ENCODE measurements around the gene HELQ.

Gene HELQ

DNA sequence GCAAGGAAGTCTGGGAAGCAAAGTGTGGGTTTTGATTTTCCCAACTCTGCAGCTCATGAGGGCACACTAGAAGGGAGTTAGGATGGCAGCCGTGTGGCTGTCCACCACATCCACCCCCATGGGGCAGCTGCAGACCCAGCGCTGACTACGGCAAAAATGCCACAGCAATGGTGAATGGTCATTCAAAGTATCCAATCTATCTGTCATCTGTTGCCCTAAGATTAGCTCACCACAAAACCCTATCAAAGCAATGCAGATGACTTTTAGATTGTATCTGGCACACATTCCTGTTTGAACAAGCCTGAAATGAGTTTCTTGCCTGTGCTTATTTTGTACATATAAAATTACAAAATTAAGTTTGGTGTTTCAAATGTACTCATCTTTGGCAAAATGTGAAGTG lies 91.3 kb downstream of the HELQ start:
- no peak for DNase-seq (ENCODE audit: low read depth)
- H3K4me3 ChIP-seq (ENCODE audit: control insufficient read depth, low read depth, low read length): no peak overlapping the region
- TF ChIP-seq, protein P1, sequence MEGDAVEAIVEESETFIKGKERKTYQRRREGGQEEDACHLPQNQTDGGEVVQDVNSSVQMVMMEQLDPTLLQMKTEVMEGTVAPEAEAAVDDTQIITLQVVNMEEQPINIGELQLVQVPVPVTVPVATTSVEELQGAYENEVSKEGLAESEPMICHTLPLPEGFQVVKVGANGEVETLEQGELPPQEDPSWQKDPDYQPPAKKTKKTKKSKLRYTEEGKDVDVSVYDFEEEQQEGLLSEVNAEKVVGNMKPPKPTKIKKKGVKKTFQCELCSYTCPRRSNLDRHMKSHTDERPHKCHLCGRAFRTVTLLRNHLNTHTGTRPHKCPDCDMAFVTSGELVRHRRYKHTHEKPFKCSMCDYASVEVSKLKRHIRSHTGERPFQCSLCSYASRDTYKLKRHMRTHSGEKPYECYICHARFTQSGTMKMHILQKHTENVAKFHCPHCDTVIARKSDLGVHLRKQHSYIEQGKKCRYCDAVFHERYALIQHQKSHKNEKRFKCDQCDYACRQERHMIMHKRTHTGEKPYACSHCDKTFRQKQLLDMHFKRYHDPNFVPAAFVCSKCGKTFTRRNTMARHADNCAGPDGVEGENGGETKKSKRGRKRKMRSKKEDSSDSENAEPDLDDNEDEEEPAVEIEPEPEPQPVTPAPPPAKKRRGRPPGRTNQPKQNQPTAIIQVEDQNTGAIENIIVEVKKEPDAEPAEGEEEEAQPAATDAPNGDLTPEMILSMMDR (IDR thresholded peaks at IDR 0.05; ENCODE audit: control insufficient read depth, insufficient read depth, low read depth, low read length, missing control alignments): no peak

DNA sequence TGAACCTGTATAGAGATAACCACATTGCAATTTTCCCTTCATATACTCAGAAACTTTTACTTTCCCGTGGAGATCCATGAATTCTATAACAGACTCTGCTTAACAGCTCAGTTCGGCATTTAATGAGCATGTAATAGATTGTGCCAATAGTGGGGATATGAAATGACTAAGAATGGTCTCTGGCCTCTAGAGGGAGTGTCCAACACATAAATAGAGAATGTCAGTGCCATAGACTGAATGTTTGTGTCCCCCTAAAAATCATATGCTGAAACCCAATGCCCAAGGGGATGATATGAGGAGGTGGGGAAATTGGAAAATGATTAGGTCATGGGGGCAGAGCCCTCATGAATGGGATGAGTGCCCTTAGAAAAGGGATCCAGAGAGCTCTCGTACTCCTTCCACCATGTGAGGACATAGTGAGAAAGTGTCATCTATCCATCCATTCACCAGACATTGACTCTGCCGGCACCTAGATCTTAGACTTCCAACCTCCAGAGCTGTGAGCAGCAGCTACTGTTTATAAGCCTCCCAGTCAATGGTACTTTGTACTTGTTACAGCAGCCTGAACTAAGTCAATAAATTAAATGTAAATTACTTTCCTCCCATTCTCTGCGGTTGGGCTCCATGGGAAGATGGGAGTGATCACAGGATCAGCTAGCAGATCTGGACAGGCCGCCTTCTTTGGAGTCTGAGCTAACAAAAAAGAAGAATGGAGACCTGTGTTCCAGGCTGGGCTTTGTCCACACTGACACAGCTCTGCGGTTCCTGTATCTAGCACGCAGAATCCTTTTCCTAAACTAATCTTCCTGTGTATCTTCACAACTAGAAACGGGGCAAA lies 92.9 kb downstream of the HELQ start:
- no peak overlapping the region for H3K4me3 ChIP-seq (ENCODE audit: control insufficient read depth, low read depth, low read length)
- TF ChIP-seq, protein P1 (IDR thresholded peaks at IDR 0.05; ENCODE audit: control insufficient read depth, insufficient read depth, low read depth, low read length, missing control alignments): peak; percentile 53
- peak; percentile 17 for DNase-seq (ENCODE audit: low read depth)

DNA sequence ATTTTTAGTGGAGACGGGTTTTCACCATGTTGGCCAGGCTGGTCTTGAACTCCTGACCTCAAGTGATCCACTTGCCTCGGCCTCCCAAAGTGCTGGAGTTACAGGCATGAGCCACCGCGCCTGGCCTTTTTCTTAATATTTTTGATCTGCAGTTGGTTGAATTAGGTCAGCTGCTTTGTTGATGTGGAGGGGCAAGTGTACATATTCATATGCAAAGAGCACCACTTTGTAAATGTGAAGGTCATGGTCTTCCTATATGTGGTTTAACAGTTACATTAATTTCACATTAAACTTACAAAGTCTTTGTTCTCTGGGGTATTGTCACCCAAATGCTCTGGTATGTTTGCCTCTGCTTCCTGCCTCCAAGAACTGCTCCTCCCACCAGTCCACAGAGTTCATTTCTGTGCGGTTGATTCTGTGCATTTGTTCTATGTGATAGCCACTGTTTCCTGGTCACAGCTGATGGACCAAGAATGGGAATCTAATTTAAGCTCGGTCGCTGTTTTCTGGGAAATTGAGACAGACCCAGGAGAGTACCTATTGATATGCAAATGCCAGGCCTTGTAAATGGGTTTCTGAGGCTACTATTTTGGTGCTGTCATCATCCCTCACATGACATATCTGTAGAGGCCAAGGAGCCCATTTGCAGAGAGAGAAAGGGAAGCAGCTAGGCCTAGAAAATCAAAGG lies 94.1 kb downstream of the HELQ start:
- no peak for DNase-seq (ENCODE audit: low read depth)
- no peak overlapping the region for H3K4me3 ChIP-seq (ENCODE audit: control insufficient read depth, low read depth, low read length)
- TF ChIP-seq, protein P1 (IDR thresholded peaks at IDR 0.05; ENCODE audit: control insufficient read depth, insufficient read depth, low read depth, low read length, missing control alignments): no peak

DNA sequence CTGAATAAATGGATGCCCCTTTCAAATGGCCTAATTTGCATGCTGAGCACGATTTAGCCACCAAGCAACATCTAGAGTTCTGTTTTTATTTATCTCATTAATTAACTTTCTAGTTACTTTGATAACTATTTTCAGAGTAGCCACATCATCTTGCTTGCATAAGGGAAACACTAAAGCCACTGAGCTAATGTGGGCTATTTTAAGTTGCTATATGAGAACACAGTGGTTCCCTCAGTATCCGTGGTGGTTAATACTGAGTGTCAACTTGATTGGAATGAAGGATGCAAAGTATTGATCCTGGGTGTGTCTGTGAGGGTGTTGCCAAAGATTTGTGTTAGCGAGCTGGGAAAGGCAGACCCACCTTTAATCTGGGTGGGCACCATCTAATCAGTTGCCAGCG lies 95.6 kb downstream of the HELQ start:
- TF ChIP-seq, protein P1 (IDR thresholded peaks at IDR 0.05; ENCODE audit: control insufficient read depth, insufficient read depth, low read depth, low read length, missing control alignments): no peak
- no peak overlapping the region for H3K4me3 ChIP-seq (ENCODE audit: control insufficient read depth, low read depth, low read length)
- no peak for DNase-seq (ENCODE audit: low read depth)

DNA sequence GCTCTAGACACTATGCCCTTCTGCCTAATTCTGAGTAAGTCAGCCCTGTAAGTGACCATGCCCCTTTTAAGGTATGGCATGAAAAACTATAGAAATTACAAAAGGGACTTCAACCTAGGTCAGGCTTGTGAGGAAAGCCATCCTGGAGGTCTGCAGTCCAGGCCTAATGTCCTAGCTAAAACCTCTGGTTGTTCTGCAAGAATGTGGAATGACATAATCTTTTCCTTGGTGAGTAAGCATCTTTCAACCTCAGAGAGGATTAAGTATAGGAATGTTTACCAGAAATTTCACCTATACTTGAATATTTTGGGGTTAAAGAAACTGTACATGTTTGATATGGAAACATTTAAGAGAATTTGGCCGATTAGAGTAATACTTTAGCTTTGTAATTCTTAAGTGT lies 97.2 kb downstream of the HELQ start:
- peak; percentile 32 for DNase-seq (ENCODE audit: low read depth)
- TF ChIP-seq, protein P1 (IDR thresholded peaks at IDR 0.05; ENCODE audit: control insufficient read depth, insufficient read depth, low read depth, low read length, missing control alignments): no peak
- H3K4me3 ChIP-seq (ENCODE audit: control insufficient read depth, low read depth, low read length): no peak overlapping the region

Measured in AG09309 (cell line).